Measurements from ENCODE around the gene MED27.

Gene MED27

GRCh38 chr9:131884222-131884621 lies 195.4 kb downstream of the MED27 start:
- TF ChIP-seq ZFX (IDR thresholded peaks at IDR 0.05) (no peak), CTCF (conservative IDR thresholded peaks at IDR 0.05) (no peak)
- H3K27ac ChIP-seq, result no peak overlapping the region

DNA sequence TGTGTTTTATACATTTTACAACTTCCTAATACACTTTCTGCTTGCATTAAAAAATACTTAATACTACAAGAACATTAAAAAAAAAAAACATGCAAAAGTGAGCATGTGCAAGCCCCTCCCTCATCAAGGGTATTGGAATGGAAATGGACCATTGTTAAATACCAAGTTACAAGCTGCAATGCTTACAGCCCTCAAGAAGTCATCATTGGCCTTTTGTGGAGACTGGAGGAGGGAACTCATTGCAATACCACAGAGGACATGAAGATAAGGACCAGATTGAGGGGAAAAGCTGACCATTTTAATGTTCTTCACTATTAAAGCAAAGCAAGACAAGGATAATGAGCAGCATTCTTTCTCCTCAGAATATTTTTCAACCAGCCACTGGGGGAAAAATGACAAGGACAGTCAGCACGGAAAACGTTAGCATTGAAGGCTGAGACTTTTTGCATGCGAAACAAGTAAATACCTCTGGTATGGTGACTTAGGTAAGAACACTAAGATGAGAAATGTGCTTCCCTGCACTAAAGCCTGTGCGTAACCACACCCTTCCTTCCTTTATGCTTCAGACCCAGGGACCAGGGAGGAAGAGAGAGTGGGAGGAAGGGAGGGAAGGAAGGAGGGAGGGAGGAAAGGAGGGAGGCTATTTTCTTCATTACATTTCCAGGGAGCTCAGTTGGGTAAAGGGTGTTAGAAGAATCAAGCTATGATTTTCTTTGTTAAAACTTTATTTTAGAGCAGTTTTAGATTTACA lies 198.7 kb downstream of the MED27 start:
- TF ChIP-seq CTCF (conservative IDR thresholded peaks at IDR 0.05) (no peak), ZFX (IDR thresholded peaks at IDR 0.05) (no peak)
- H3K27ac ChIP-seq, result no peak overlapping the region

DNA sequence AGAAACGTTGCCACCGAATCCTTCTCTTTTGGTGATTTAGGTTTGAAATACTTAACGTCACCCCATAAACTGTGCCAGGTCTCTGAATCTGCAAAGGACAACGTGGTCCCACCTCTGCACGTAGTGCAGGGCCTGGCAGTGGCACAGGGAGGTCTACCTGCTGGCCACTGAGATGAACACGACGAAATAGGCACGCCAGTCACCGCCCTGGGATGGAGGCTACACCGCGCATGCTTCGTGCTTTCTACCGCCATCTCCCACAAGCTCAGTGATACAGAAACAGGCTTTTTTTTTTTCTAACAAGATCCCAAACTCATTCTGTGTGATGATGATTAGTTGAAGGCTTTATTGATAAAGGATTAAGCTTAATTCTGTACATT lies 199.8 kb downstream of the MED27 start:
- no peak overlapping the region for H3K27ac ChIP-seq
- TF ChIP-seq ZFX (IDR thresholded peaks at IDR 0.05) (no peak), CTCF (conservative IDR thresholded peaks at IDR 0.05) (no peak)

GRCh38 chr9:131879181-131879910 lies 200.3 kb downstream of the MED27 start:
- no peak overlapping the region for H3K27ac ChIP-seq
- TF ChIP-seq CTCF (conservative IDR thresholded peaks at IDR 0.05) (no peak), ZFX (IDR thresholded peaks at IDR 0.05) (no peak)

DNA sequence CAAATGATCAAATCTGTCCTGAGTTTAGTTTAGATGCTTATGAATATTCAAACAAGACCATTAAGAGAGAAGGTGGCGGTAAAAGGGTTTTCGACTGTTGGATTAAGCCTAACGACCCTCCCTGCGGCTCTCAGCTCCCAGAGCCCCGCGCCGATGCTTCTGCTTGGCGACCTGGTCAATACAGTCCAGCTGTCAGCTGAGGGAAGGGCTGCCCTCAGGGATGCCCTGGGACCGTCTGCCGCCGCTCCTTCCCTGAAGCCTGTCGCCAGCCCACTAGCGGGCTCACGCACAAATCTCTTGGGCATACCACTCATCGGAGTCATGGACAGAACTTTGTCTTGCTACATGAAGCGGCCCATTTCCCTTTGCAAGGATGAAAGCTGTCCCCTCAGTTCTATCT lies 203.2 kb downstream of the MED27 start:
- TF ChIP-seq ZFX (IDR thresholded peaks at IDR 0.05) (no peak), CTCF (conservative IDR thresholded peaks at IDR 0.05) (no peak)
- H3K27ac ChIP-seq, result no peak overlapping the region

GRCh38 chr9:131875828-131876485 lies 203.7 kb downstream of the MED27 start:
- TF ChIP-seq ZFX (IDR thresholded peaks at IDR 0.05) (no peak), CTCF (conservative IDR thresholded peaks at IDR 0.05) (no peak)
- H3K27ac ChIP-seq, result no peak overlapping the region

All from C4-2B (cell line).